DMS114 treated with DMSO at 0.1 percent for 48 hours (cell line): ENCODE data around the gene UCK1.
"Not testable (repeated sequence)": the region's sequence is repeated elsewhere in the genome, so short reads cannot be mapped to it uniquely, and the experiment has no call there.

Source experiments
- DNase-seq: peaks from one replicate; lab custom pipeline; 2025; ENCODE audit not compliant: unreplicated experiment; lab: John Stamatoyannopoulos, UW

The UCK1 gene

DNA sequence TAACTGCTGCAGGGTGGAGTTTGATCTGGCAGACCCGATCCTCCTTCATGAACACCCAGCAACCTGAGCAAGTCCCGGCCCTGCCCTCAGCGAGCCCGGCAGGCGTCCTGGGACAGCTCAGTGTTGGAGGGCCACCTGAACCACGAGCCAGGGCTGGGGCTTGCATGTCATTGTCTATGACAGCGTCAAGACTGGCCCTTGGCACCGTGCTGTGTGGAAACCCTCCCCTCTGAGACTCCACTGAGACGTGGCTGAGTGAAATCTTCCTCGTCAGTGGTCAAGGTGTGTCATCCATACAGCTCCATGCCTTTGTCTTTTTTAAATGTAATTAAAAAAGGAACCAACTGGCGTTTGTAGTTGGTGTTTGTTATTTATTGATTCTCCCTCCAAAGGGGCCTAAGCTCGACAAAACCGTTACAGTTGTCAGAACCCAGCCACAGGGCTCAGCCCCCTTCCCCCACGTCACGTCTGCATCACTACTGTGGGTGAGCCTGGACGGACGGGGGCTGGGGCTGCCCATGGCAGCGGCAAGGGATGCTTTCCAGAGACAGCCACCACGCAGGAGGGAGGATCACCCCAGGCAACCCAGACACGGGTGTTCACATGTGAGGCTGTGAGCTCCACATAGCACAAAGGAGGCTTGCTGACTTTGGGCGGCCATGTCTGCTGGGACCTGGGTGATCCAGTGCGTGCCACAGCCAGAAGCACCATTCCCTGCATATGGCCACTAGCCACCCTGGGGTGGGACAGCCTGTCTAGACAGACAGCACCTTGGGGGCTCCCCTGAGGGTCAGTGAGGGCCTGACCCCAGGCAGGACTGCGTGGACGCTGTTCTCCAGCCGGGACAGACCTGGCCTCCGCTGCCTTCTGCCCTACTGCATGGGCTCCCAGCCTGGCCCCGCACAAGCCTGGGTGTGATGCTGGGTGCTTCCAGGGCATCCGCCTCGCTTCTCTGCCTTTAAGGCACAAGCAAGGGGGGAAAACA lies 7.3 kb downstream of the UCK1 start:
- DNase-seq, result no peak

DNA sequence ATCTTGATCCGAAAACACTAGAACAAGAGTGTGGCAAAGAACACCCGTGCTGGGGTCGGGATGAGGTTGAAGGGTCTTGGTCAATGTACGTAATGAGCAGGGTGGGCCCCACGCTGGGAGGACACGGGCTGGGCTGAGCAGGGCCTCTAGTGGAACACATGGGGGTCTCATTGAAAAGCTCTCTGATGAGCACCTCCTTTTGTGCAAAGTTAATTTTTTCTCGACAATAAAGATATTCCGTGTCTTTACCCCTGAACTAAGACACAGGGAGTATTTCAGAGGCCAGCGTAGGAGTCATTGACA lies 8.0 kb downstream of the UCK1 start:
- no peak for DNase-seq

DNA sequence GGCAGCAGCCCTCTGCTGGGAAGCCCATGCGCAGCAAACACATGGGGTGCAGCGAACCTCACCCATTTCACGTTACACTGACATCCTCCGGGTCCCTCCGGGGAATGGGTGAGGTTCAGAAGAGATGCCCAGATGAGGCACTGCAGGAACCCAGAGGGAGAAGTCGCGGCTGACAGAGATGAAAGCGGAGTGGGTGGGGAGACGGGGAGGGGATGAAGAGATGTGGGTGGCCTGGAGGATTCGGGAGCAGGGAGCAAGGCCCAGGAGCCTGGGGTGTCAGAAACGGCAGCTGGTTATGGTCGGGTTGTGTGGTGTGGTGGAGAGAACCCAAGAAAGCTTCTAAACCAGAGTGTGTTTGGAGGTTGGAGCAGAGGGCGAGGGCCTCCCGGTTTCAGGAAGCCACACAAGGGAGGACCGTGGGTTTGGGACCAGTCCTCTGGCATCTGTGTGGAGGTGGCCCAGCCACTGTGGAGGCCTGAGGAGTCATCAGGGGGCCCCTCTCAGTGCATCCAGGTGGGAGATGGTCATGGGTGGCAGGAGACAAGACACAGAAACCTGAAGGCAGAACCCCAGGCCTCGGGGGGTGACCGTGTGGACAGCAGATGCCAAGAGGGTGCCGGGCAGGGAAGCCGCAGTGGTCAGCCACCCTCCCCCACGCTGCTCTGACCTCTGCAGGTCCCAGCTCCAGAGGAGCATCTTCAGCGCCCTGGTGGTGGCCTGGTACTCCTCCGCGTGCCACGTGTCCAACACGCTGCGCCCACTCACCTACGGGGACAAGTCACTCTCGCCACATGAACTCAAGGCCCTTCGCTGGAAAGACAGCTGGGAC lies 8.6 kb downstream of the UCK1 start:
- DNase-seq, result no peak

DNA sequence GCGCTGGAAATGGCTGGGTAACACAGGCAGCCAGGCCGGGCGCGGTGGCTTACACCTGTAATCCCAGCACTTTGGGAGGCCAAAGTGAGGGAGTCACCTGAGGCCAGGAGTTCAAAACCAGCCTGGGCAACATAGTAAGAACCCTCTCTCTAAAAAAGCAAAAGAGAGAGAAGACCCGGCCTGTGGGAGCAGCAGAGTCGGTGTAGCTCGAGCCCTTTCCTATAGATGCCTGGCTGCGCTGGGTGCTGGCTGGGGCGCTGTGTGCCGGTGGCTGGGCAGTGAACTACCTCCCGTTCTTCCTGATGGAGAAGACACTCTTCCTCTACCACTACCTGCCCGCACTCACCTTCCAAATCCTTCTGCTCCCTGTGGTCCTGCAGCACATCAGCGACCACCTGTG lies 9.2 kb downstream of the UCK1 start:
- no peak for DNase-seq

DNA sequence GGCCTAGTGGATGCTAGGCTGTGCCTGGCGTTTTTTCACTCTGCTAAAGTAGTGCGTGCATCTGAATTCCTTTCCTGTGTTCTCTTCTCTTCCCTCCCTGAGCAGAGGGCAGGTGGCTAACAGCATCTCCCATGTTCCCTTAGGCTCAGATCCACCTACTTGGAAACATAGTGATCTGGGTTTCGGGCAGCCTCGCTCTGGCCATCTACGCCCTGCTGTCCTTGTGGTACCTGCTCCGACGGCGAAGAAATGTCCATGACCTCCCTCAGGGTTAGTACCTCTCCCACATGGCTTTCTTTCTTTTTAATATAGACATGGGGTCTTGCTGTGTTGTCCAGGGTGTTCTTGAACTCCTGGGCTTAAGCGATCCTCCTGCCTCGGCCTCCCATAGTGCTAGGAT lies 9.9 kb downstream of the UCK1 start:
- DNase-seq, result no peak

DNA sequence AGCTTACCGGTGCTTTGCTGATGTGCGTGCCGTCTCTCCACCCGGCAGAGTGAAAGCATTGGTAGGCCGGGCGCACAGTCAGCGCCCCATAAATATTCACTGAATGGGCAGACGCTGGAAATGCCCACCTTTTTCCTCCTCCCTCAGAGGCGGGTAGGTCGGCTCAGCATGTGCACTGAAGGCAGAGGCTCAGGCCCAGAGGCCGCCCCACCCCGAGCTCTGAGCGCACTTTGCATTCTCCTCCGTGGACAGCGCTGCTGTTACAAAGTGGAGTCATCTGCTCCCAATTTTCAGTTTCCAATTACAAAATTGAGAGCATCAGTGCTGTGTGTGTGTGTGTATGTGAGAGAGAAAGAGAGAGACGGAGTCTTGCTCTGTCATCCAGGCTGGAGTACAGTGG lies 10.6 kb downstream of the UCK1 start:
- DNase-seq, result no peak

DNA sequence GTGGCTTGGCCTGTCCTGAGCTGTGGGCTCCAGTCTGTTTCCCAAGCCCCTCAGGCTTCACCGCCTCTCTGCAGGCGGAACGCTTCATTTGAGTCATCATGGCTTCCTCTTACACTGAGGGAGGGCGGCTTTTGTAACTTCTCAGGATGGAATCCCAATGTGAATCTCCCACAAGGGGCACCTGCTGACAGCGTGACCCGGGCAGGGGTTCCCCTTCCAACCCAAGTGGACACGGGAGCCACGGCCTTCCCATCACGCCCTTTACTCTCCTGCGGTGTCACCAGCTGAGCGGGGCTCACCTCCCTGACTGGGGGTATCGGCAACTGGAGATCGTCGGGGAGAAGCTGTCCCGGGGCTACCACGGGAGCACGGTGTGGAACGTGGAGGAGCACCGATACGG lies 12.5 kb downstream of the UCK1 start:
- DNase-seq, result no peak

DNA sequence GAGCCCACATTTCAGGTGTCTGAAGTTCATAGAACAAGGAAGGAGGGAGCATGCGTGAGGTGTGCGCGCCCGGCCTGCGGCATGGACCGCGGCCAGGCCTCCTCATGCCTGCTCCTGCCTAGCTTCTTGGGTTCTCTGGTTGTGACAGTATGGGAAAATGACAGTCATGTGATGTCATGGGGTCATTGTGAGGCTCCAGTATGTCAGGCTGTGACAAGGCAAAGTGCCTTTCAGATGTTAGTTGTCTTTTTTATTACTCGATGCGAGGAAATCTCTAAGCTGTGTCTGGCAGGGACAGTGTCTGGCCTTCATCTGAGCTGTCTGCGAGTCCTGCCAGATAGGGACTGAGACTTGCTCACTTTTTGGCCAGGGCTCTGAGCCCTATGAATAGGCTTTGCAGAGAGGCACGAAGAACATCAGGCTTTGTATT lies 13.3 kb downstream of the UCK1 start:
- DNase-seq, result no peak

DNA sequence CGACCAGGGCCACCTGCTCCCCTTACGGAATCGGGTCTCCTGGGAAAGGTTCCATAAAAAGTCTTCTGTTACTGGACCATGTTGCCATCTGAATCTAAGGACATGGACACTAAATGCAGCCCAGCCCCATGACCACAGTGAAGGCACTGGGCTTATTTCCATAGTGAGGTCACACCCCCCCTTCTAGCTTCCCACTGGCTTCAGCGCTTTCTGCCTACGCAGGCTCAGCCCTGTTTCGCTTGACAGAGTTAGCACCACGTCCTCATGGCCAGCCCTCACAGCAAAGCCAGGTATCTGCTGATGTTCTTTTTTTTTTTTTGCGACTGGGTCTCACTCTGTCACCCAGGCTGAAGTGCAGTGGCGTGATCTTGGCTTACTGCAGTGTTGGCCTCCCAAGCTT lies 14.1 kb downstream of the UCK1 start:
- DNase-seq, result no peak

DNA sequence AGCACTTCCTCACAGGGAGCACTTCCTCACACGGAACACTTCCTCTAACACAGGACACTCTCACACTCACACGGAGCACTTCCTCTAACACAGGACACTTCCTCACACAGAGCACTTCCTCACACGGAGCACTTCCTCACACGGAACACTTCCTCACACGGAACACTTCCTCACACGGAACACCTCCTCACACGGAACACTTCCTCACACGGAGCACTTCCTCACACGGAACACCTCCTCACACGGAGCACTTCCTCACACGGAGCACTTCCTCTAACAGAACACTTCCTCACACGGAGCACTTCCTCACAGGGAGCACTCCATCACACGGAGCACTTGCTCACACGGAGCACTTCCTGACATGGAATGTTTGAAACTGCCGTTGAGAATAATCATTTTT lies 15.0 kb downstream of the UCK1 start:
- DNase-seq, result no peak

DNA sequence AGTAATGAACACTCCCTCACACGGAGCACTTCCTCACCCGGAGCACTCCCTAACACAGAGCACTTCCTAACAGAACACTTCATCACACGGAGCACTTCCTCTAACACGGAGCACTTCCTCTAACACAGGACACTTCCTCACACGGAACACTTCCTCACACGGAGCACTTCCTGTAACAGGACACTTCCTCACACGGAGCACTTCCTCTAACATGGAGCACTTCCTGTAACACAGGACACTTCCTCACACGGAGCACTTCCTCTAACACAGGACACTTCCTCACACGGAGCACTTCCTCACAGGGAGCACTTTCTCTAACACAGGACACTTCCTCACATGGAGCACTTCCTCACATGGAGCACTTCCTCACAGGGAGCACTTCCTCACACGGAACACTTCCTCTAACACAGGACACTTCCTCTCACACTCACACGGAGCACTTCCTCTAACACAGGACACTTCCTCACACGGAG lies 15.5 kb downstream of the UCK1 start:
- DNase-seq, result not testable (repeated sequence)

DNA sequence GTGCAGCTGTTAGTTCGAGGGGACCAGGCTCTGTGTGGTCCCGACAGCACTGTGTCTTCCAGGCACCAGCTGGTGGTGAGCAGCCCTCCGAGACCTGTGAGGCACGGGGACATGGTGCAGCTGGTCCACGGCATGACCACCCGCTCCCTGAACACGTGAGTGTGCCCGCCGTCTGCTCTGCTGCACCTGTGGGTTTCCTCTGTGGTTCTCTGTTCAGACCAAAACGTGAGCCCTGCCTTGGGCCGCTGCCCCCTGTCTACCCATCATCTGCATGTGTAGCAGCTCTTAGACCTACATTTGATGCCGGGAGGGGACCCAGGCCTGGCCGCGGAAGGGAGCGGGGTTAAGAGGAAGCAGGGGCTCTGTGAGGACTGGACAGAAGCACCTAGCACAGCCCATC lies 17.9 kb downstream of the UCK1 start:
- no peak for DNase-seq

DNA sequence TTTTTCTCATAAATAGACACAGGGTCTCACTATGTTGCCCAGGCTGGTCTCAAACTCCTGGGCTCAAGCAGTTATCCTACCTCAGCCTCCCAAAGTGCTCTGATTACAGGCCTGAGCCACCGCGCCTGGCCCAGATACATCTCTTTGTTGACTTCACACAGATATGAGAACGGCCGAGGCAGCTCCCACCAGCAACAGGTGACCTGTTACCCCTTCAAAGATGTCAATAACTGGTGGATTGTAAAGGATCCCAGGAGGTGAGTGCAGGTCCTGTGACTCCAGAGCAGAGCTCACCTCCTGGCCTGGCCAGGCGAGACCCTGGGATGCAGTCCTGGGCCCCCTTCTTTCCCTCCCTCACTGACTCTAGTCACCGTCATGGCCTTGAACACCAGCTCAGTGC lies 19.2 kb downstream of the UCK1 start:
- DNase-seq, result no peak

DNA sequence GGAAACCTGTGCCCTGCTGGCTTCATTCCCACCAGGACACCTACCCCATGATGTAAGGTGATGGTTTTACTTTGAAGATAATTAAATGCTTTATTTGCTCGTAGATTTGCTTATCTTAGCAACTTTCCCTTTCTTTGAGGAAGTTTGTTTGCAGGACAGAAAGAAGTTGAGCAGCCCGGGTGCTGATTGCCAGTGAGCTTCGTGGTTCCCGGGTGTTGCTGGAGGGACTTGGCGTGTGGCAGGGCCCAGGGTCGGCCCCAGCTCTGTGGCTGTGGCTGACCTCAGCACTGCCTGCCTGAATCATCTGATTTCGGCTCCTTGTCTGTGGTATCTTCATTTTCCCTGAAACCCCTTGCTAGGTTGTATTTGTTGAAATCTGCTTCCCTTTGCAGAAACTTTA lies 19.6 kb downstream of the UCK1 start:
- DNase-seq, result no peak

DNA sequence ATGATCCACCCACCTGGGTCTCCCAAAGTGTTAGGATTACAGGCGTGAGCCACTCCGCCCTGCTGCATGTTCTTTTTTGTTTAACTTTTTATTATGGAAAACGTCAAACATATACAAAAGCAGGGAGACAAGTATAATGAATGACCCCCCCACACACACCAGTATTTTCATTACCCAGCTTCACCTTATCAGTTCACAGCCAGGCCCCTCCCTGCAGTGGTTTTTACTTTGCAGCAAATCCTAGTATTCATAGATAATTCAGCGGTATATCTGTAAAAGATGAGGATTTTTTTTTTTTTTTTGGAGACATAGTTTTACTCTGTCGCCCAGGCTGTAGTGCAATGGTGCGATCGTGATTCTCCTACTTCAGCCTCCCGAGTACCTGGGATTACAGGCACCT lies 26.1 kb downstream of the UCK1 start:
- DNase-seq, result no peak

DNA sequence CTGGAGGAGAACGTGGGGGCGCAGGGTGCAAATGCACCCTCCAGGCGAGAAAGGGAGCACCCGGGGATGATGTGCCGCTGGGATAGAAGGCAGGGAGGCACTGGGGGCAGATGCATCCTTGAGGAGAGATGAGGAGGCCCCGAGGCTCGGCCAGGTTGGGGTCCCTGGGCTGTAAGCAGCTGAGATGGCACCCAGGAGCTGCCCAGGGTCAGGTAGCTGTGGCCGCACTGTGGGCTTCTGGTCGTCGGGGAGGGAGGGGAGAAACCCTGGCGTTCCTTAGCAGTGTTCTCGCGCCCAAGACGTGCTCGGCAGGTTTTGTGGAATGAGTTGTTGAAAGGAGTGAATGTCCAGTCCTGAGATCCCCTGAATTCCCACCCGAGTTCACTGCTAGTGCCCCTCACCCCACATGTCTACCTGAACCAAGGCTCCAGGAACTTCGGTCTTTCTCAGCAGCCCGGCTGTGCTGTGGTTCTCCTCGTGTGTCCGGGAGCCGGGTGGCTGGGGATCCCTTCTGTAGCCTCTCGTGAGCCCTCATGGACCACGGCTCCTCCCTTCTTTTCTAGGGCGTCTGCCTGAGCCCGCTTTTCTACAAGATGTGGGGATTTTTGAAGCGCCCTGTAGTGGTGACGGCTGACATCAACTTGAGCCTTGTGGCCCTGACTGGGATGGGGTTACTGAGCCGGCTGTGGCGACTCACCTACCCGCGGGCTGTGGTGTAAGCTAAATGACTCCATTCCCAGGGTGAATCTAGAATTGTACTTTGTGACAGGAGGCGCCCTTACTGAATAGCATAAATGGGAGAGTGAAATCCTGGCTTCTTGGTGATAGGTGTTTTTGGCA lies 27.2 kb downstream of the UCK1 start:
- DNase-seq, result no peak

DNA sequence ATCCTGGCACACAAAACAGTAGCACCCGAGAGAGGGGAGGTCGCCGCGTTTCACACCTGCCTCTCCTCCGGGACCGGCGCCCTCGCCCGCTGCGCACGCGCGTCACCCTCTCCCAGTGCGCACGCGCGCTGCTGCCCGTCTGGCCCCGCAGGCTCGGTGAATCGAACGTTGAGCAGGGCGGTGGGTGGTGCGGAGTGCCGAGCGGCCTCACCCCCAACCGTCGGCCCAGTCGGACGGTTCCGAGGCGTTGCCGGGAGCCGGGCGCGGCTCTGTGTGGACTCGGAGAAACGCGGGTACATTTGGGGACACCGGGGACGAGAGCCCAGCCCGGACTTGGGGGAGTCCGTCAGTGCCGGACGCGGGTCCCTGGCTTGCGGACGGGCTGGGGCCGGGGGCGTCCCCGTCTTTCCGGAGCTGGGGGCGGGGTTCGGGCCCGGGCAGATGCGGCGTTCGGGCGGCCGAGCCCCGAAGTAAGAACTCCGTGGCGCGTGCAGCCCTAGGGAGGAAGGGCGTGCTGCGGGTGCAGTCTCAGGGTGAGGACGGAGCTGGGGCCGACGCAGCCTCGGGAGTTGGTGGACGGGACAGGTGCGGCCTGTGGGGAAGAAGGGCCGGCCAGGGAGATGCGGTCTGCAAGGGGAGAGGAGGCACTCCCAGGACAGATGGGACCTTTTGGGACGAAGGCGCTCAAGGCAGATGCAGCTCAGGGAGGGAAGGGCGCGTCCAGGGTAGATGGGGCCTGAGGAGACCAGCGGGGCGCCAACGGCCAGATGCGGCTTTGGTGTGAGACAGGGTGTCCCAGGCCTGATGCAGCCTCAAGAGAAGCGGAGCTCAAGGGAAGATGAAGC lies 28.1 kb downstream of the UCK1 start, which contains the start of gene POMT1:
Gene POMT1 (plus strand): TSS at position 138 of the 845 bp plus-strand sequence. CDS start 1,301 bp downstream, outside the sequence.
- DNase-seq, result peak; percentile 65

DNA sequence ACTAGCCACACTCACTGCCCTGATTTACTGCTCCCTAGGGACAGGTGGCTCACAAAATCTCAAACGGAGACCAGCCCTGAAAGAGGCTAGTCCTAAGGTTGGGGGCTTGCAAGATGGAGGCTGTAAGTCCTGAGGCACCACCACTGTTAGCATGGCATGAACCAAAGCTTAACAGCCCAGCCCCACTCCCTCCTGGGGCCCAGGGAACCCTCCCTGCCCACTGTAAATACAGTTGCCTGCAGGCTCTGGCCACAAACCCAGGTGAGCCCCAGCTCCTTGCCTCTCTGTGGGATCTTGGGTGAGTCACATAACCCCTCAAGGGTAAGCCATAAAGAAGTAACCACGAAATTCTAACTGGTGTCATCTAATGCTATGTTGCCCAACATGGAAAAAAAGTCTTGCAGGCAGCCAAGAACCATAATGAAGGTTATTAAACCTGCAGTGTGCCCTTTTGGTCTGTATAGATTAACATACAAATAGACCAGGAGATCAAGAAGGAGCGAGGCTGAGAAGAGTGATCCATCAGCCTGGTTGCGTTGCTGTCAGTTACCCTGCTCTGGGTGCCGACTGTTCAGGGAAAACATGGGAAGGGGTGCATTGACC lies 30.0 kb downstream of the UCK1 start:
- no peak for DNase-seq

DNA sequence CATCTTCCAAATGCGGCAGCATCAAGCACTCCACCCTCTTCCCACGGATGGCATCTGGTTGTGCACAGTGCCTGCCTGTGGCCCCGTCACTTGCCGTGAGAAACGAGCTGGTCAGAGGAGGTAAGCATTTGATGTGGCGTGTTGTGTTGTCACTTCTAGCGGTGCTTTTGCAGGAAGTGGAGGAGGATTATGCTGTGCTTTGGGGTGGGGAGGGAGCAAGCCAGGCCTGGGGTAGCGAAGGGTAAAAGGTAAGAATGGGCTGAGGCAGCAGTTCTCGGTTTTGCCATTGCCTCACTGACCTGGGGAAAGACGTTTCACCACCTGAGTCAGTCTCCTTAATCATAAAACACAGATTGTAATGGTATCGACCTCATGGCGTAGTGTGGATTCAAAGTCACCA lies 30.7 kb downstream of the UCK1 start:
- DNase-seq, result no peak

DNA sequence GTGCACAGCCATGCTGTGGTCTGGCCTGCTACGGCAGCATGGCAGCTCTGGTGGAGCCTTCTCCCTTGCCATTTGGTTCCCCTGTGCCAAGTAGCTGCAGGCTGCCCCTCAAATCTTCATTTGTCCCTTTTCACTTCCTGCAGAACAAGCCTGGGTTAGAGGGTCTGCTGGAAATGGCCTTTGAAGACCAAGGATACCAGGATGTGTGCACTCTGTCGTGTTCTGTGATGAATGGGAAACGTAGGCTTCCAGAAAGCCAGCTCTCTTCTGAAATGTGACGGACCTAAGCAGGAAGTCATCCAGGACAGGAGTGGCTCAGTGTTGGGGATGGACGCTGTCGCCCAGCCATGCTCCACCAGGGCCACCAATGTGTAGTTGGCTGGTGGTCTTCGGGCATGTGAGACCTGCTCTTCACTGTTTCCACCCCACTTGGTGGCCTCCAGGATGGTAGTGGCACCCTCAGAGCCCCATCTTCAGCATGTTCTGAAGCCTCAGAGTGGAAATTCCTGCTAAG lies 31.8 kb downstream of the UCK1 start:
- DNase-seq, result no peak
